ENCODE results near the gene EXD3. TPM values are rescaled to one million over a fixed set of nuclear protein-coding genes. Genes with fewer than 3 reads are reported as not detected.

The EXD3 gene
- total and polyA plus RNA-seq, 9 of the 15 experiments (the other 6 are each of a cell fraction or from before 2014, with no cell fraction given) = 0.29 to 12.5 (median 3.9) TPM

- TF ChIP-seq ZNF609 (CRISPR knock-in tag; IDR thresholded peaks at IDR 0.05; ENCODE audit: borderline replicate concordance) = no peak
- TF ChIP-seq ZFP30 (CRISPR knock-in tag; IDR thresholded peaks at IDR 0.05; ENCODE audit: borderline replicate concordance) = no peak
- TF ChIP-seq FOXO4 (CRISPR knock-in tag; IDR thresholded peaks at IDR 0.05) = no peak
- no peak for TF ChIP-seq E2F8 (IDR thresholded peaks at IDR 0.05; ENCODE audit: low read depth, partially characterized antibody)
- no peak for TF ChIP-seq ELK1 (CRISPR knock-in tag; IDR thresholded peaks at IDR 0.05)
- TF ChIP-seq ZNF668 (CRISPR knock-in tag; IDR thresholded peaks at IDR 0.05) = no peak
- TF ChIP-seq SNAPC5 (CRISPR knock-in tag; IDR thresholded peaks at IDR 0.05) = no peak
- no peak for TF ChIP-seq MYNN (IDR thresholded peaks at IDR 0.05)
- TF ChIP-seq MYNN (CRISPR knock-in tag; IDR thresholded peaks at IDR 0.05) = no peak
- no peak for TF ChIP-seq HIVEP1 (CRISPR knock-in tag; IDR thresholded peaks at IDR 0.05)
- TF ChIP-seq ZBED1 (IDR thresholded peaks at IDR 0.05) = no peak
- TF ChIP-seq TAL1 (IDR thresholded peaks at IDR 0.05) = no peak
- no peak for TF ChIP-seq ETV6 (IDR thresholded peaks at IDR 0.05; ENCODE audit: borderline replicate concordance in 1 of 2, low read depth in 2 of 2, low read length in 1 of 2)
- no peak for TF ChIP-seq ETV6 (CRISPR knock-in tag; IDR thresholded peaks at IDR 0.05; ENCODE audit: borderline replicate concordance)
- no peak for TF ChIP-seq RFX7 (CRISPR knock-in tag; IDR thresholded peaks at IDR 0.05)
Measured at GRCh38 chr9:137390553-137391410, 32.2 kb downstream of the EXD3 start (continued).
